Measurements from ENCODE around the gene IRF8.

IRF8 gene

GRCh38 chr16:85908444-85908843, 9.5 kb downstream of the IRF8 start:
- TF ChIP-seq SIN3A (IDR thresholded peaks at IDR 0.05; ENCODE audit: borderline replicate concordance, insufficient read depth, low read length) (no peak), POLR2AphosphoS5 (IDR thresholded peaks at IDR 0.05; ENCODE audit: low read depth, low read length) (no peak), REST (IDR thresholded peaks at IDR 0.05; ENCODE audit: insufficient read depth in 1 of 2, low read depth in 2 of 2, low read length in 2 of 2) (no peak), TAF1 (IDR thresholded peaks at IDR 0.05; ENCODE audit: borderline replicate concordance, insufficient read depth, low read length) (no peak), FOXP2 (optimal IDR thresholded peaks at IDR 0.05; ENCODE audit: borderline replicate concordance, extremely low read depth, extremely low read length, insufficient read depth) (no peak)

DNA sequence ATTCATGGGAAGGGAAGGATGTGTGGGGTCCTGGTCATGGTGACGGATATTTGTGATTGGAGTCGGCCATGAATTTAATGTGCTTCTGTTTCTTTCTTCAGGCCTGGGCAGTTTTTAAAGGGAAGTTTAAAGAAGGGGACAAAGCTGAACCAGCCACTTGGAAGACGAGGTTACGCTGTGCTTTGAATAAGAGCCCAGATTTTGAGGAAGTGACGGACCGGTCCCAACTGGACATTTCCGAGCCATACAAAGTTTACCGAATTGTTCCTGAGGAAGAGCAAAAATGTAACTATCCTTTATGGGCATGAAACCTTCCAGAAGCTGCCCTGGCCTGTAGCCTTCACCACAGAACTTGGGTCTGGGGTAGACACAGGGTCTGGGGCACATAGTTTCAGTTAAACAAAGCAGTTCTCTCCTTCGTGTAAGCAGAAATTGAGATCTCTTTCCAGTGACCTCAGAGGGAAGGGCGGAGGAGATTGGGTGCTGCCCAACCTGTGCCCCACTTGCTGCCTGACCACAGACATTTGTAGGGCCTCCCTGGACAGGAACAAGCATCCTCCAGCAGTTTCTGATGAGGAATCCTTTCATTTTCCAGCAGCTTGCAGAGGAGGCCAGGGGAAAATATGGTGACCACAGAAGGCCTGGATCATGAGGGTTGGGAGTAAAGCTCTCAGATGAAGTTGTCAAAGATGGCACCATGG, 10.1 kb downstream of the IRF8 start:
- TF ChIP-seq SIN3A (IDR thresholded peaks at IDR 0.05; ENCODE audit: borderline replicate concordance, insufficient read depth, low read length) = no peak

DNA sequence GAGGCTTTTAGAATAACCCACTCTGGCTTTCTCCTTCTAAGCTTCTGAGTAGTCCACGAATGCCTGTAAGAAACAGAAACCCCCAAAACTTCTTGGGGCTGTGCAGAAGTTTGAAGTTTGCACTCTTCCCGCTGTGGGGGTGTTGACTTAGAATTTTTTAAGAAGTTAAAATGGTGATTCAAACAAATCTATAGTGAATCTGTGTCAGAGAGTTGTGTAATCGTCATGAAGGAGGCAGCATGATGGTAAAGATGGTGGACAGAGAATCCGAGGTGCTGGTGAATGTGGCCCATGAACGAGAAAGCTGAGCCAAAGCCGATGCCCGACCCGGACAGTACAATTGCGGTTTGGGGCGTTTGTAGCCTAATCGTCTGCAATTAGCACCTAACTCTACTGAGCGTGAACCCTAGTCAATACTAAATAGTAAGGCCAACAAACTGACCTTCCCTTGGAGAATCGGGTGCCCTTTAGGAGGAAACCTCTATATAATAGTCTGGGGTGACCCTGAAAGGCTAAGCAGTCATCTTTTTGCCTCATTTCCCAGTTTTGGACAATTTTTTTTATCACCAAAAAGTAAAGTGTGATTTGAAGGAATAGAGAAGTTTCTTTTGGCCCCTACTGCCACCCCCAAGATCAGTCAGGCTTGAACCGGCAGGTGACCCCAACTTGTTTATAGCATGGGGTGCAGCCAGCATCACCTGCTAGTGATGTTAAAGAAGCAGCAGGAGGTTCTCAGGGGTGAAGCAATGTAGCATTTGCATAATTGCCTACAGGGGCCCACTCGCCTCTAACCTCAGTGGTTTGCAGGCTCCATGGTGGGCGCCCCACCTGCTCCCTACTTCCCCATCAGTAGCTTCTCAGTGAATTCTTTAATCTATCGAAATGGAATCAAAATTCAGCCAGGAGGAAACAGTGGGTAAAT, 11.2 kb downstream of the IRF8 start:
- no peak for TF ChIP-seq FOXP2 (optimal IDR thresholded peaks at IDR 0.05; ENCODE audit: borderline replicate concordance, extremely low read depth, extremely low read length, insufficient read depth)
- TF ChIP-seq TAF1 (IDR thresholded peaks at IDR 0.05; ENCODE audit: borderline replicate concordance, insufficient read depth, low read length) = no peak
- TF ChIP-seq POLR2AphosphoS5 (IDR thresholded peaks at IDR 0.05; ENCODE audit: low read depth, low read length) = no peak

DNA sequence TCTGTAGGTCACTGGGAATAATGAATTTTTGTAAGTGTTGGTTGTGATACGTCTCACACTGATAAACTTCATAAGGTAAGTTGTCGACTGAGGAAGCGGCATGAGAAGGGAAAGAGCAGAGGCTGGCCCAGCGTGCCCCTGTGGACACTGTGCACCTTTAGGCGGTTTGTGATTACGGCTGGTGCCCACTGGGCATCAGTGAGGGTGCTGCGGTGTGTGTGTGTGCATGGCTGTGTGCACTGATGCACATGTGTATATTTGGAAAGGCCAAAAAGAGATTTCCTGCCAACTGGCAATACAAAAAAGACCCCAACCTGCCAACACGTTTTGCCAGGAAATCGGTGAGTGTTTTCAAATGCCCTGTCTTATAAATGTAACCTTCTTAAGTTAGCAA, 11.9 kb downstream of the IRF8 start:
- TF ChIP-seq REST (IDR thresholded peaks at IDR 0.05; ENCODE audit: insufficient read depth in 1 of 2, low read depth in 2 of 2, low read length in 2 of 2) (no peak), TAF1 (IDR thresholded peaks at IDR 0.05; ENCODE audit: borderline replicate concordance, insufficient read depth, low read length) (no peak), FOXP2 (optimal IDR thresholded peaks at IDR 0.05; ENCODE audit: borderline replicate concordance, extremely low read depth, extremely low read length, insufficient read depth) (no peak), SIN3A (IDR thresholded peaks at IDR 0.05; ENCODE audit: borderline replicate concordance, insufficient read depth, low read length) (no peak), POLR2AphosphoS5 (IDR thresholded peaks at IDR 0.05; ENCODE audit: low read depth, low read length) (no peak)

DNA sequence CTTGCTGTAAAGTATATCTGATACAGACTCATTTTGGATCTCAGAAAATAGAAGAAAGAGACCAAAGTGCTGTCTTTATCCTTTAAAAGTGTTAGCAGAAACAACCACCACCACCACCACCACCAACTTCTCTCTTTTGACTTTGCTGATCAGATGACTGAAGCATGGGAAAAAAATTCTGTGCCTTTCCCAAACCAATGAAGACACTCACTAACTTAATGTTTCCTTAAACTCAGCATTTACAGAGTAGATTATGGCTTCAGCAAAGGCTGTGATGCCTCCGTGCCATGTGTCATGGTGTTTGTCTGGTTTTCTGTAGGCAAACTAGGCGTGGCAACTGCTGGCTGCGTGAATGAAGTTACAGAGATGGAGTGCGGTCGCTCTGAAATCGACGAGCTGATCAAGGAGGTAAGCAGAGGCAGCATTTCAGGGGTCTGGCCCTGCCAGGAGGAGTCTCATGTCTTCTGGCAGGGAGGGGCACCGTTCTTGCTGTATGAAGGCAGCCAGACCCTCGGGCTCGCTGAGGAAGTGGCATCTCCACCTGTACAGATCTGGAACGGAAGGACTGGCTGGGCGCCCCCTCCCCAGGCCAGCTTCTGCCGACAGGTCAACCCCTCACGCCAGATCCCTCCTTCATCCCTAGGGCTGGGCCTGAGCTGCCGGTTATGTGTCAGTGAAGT, 12.4 kb downstream of the IRF8 start:
- no peak for TF ChIP-seq REST (IDR thresholded peaks at IDR 0.05; ENCODE audit: insufficient read depth in 1 of 2, low read depth in 2 of 2, low read length in 2 of 2)
- TF ChIP-seq SIN3A (IDR thresholded peaks at IDR 0.05; ENCODE audit: borderline replicate concordance, insufficient read depth, low read length) = no peak
- no peak for TF ChIP-seq TAF1 (IDR thresholded peaks at IDR 0.05; ENCODE audit: borderline replicate concordance, insufficient read depth, low read length)
- TF ChIP-seq POLR2AphosphoS5 (IDR thresholded peaks at IDR 0.05; ENCODE audit: low read depth, low read length) = no peak
- no peak for TF ChIP-seq FOXP2 (optimal IDR thresholded peaks at IDR 0.05; ENCODE audit: borderline replicate concordance, extremely low read depth, extremely low read length, insufficient read depth)
